T follicular helper cell (primary cell): ENCODE data around the gene PREPL.

Experiments
- DNase-seq: peaks from one replicate; pipeline ENCODE4 v3.0.0-alpha.2; 2020; ENCODE audit warnings: low read depth

PREPL gene

GRCh38 chr2:44295633-44296359 is 65.5 kb downstream of the PREPL start:
- no peak for DNase-seq

DNA sequence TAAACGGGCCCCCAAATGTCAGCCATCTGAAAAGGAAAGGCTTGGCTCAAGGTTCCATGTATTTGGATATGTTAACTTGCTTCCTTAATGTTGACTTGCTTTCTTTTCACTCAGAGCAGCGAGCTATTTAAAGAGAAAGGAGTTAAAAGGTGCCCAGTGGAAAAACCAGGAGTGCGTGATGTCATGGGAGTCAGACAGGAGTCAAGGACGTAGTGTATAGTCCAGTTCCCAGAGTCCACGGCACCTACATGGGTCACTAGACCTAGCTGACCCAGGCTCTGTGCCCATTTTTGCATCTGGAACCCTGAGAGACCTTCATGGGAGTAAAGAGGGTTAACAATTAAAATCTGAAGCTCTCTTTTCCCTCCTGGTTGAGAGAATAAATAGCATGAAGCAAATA is 66.2 kb downstream of the PREPL start:
- DNase-seq: no peak

- DNase-seq: no peak
Observed at GRCh38 chr2:44291281-44292248, 69.7 kb downstream of the PREPL start.

DNA sequence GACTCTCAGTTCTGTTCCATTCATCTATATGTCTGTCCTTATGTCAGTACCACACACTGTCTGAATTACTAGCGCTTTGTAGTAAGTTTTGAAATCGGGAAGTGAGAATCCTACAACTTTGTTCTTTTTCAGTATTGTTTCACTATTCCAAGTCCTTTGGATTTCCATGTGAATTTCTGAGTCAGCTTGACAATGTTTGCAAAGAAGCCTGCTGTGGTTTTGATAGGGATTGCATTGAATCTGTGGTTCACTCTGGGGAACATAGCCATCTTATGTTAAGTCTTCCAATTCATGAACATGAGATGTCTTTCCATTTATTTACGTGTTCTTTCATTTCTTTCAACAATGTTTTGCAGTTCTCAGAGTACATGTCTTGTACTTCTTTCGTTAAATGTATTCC is 71.0 kb downstream of the PREPL start:
- no peak for DNase-seq

DNA sequence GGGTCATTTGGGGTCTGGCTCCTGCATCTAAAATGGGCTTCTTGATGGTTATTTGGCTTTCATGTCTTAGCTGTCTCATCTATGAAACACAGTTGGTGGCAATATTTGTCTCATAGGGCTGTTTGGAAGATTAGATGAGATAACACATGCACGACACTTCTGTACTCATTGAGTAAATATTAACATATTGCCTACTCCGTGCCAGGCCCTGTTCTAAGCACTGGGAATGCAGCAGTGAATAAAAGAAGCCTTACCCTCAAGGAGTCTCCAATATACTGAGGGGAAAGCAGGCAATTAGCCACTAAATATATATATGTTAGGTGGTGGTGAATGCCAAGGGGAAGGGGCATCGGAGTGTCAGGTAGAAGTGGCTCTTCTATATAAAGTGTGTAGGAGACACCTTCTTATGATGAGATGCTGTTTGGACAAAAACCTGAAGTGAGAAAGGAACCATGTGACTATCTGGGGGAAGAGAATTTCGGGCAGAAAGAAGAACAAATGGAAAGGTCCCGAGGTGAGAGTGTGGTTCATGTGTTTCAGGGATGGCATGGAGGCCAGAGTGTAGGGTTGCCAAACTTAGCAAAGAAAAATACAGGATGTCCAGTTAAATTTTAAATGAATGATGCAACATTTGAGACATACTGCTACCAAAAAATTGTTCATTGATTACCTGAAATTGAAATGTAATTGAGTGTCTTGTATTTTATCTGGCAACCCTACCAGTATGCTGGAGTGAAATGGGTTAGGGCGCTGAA is 74.2 kb downstream of the PREPL start:
- DNase-seq: no peak

DNA sequence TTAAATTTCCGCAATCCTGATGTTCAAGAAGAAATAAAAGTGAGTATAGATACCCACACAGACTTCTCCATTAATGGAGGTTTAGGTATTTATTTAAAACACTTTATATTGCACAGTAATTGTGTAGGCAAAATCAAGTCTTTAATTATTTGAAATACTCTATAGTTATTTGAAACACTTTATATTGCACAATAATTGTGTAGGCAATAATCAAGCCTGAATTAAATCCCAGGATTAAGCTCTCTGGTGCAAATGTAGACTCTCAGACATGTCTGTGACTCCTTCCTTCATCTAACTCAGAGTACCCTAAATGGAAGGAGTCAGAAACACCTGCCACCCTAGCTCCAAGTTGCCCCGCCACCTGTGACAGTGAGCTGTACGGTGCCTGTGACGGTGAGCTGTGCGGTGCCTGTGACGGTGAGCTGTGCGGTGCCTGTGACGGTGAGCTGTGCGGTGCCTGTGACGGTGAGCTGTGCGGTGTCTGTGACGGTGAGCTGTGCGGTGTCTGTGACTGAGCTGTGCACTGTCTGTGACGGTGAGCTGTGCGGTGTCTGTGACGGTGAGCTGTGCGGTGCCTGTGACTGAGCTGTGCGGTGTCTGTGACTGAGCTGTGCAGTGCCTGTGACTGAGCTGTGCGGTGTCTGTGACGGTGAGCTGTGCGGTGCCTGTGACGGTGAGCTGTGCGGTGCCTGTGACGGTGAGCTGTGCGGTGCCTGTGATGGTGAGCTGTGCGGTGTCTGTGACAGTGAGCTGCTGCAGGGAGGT is 75.0 kb downstream of the PREPL start:
- no peak for DNase-seq

DNA sequence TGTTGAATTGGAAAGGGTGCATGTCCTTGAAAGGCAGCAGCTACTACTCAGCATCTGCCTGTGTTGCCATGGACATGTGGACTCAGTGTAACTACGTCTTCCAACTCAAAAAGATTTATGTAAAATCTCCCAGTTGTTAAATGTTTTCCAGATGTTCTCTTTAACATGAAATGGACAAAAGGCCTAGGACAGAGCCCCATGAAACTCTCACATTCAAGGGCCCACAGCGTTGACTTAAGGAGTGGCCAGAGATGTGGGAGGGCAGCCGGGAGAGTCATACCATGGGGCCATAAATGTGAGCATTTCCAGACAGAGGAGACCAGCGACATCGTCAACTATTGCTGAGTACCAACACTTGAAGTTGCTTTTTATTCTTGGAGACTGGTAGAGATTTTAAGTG is 76.1 kb downstream of the PREPL start:
- DNase-seq: no peak

GRCh38 chr2:44283116-44283666 is 78.1 kb downstream of the PREPL start:
- DNase-seq: no peak

DNA sequence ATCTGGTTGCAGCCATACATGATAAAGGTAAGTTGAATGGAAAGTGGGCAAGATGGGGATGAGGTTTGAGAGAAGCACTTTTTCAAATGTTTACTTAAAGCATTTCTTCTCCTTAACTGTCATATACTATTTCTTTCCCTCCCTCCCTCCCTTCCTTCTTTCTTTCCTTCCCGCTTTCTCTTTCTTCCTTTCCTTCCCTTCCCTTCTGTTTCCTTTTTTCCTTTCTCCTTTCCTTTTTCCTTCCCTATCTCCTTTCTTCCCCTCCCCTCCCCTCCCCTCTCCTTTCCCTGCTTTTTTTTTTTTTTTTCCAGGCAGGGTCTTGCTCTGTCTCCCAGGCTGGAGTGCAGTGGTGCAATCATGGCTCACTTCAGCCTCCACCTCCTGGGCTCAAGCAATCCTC is 80.4 kb downstream of the PREPL start:
- no peak for DNase-seq

DNA sequence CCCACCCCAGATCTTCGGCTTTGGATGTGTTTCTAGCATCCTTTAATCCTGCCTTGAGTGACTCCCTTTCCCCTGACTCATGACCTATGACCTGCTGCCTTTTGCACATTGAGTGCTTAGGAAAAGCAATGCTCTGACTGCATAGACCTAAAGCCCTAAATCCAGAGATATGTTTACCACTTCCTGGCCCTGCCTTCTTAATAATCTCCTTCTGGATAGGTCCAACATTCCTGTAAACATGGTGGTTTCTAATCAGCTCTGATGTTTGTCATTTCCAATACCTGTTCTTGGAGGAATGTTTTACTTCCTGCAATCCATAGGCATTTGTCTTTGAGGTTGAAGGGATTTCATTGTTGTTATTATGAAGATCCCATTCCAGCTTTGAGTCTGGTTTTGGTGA is 83.8 kb downstream of the PREPL start:
- no peak for DNase-seq

GRCh38 chr2:44275927-44276303 is 85.4 kb downstream of the PREPL start:
- DNase-seq: no peak

GRCh38 chr2:44273596-44273995 is 87.7 kb downstream of the PREPL start:
- no peak for DNase-seq

GRCh38 chr2:44273076-44273475 is 88.2 kb downstream of the PREPL start:
- no peak for DNase-seq

GRCh38 chr2:44271296-44271695 is 90.0 kb downstream of the PREPL start:
- no peak for DNase-seq

DNA sequence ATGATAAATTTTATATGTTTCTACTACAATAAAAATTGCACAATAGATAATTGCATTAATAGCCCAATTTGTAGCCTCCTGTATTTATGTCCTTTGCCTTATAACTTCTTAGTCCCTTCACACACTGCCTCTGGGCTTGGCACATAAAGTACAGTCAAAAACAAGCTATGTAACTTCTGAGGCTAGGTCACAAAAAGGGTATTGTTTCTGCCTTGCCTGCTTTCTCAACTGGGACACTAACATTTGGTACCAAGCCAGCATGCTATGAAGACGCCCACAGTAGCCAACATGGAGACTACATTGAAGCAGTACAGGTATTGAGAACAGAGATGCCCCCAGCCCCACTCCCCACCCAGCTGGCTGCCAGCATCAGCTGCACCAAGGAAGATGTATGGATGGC is 91.5 kb downstream of the PREPL start:
- no peak for DNase-seq

DNA sequence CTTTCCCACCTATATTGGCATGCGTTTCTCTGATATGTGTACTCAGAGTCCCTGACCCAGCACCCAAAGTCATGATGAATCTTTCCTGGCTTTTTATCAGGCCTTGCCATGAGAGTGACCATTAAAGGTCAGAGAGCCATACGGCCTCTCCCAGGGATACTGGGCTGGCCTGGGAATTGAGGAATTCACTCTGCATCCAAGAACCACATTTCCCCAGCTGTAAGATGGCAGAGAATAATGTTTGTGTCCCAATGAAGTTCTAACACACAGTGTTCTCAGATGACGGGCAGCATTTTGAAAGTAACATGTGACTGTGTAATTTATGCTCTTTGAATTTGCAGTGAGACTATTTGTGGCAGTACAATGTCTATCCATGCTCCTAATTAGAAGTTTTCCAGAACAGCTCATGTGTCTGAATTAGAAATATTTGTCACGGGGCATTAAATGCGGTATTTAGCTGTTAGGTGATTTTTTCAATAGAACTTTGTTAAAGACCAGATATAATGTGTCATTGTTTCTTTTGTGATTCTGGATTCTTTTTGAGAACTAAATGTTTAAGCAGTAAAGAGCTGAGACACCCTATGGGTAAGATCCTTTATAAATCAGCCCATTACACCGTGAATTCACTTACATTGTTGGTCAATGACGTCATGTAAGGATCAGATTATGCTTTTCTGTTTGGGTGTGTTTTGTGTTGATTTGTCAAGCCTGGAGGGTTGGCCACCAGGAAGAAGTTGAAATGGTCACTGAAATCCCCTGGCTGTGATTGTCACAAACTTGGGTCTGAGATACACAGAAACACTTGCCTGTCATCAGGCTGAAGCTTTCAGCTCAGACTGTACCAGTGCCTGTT is 93.3 kb downstream of the PREPL start:
- no peak for DNase-seq
